Skeletal muscle tissue (tissue), 4 donors: ENCODE measurements around the gene RNLS. TPM values are rescaled to one million over a fixed set of nuclear protein-coding genes. Genes with fewer than 3 reads are reported as not detected.

Experiments
- H3K27ac ChIP-seq: one replicate; pipeline ENCODE4 v1.7.0; 2013; ENCODE audit warnings: mild to moderate bottlenecking, low read depth, low read length, inconsistent platforms
- H3K27me3 ChIP-seq, 3 donors: one replicate each; pipeline ENCODE4 v1.7.0; 2013; ENCODE audit warnings: low read length in 3 of 3; ENCODE audit not compliant: control insufficient read depth in 3 of 3, insufficient read depth in 3 of 3
- H3K36me3 ChIP-seq, 3 donors: one replicate each; pipeline ENCODE4 v1.7.0; 2013; ENCODE audit warnings: low read length in 3 of 3; ENCODE audit not compliant: control insufficient read depth in 3 of 3, insufficient read depth in 3 of 3
- H3K4me1 ChIP-seq, 3 donors: one replicate each; pipeline ENCODE4 v1.7.0; 2013; ENCODE audit warnings: low read length in 3 of 3, mild to moderate bottlenecking in 3 of 3; ENCODE audit not compliant: control insufficient read depth in 3 of 3, insufficient read depth in 3 of 3
- H3K4me3 ChIP-seq, 3 donors: one replicate each; pipeline ENCODE4 v1.7.0; 2013; ENCODE audit warnings: low read length in 3 of 3
- H3K9ac ChIP-seq, 3 donors: one replicate each; pipeline ENCODE4 v1.7.0; 2013; ENCODE audit warnings: low read length in 3 of 3, mild to moderate bottlenecking in 3 of 3, moderate library complexity in 2 of 3, low read depth in 1 of 3
- H3K9me3 ChIP-seq, 3 donors: one replicate each; pipeline ENCODE4 v1.7.0; 2013; ENCODE audit warnings: low read length in 3 of 3; ENCODE audit not compliant: control insufficient read depth in 3 of 3
- total RNA-seq: library from RNA; depleted of rRNA; stranded (reverse); fragments of >200 nt; gene quantifications from one replicate; pipeline ENCODE4 v1.2.3, GENCODE V29; 2014
- donor health status: Osteomylitis.

Gene RNLS
- total RNA-seq, 1 donor from 2014 or later = 4.7 TPM

GRCh38 chr10:88467835-88468485 is 115.2 kb downstream of the RNLS start:
- Histone ChIP-seq H3K36me3 (no peaks in the 10 kb centered on the region), H3K27me3 (no peaks in the 10 kb centered on the region), H3K4me1 (peaks cover 9 to 13% (median 12%) of the 10 kb centered on the region in 3 donors), H3K9me3 (no peaks in the 10 kb centered on the region), H3K27ac (no peak overlapping the region), H3K9ac (no peak overlapping the region), H3K4me3 (peak overlapping the region in 1 of 3 donors; percentile 10)

- H3K27me3 ChIP-seq = no peaks in the 10 kb centered on the region
- H3K27ac ChIP-seq = no peak overlapping the region
- no peaks in the 10 kb centered on the region for H3K36me3 ChIP-seq
- no peak overlapping the region for H3K9ac ChIP-seq
- no peaks in the 10 kb centered on the region for H3K9me3 ChIP-seq
- H3K4me1 ChIP-seq = peaks cover 9 to 13% (median 12%) of the 10 kb centered on the region in 3 donors
- H3K4me3 ChIP-seq = no peak overlapping the region
Observed at GRCh38 chr10:88466786-88467185, 116.3 kb downstream of the RNLS start.

- H3K27me3 ChIP-seq = no peaks in the 10 kb centered on the region
- no peak overlapping the region for H3K4me3 ChIP-seq
- H3K27ac ChIP-seq = no peak overlapping the region
Observed at GRCh38 chr10:88465765-88466164, 117.4 kb downstream of the RNLS start.

GRCh38 chr10:88463811-88464210 is 119.3 kb downstream of the RNLS start:
- H3K9ac ChIP-seq = no peak overlapping the region
- no peak overlapping the region for H3K27ac ChIP-seq
- no peaks in the 10 kb centered on the region for H3K27me3 ChIP-seq
- H3K36me3 ChIP-seq = no peaks in the 10 kb centered on the region
- H3K4me3 ChIP-seq = no peak overlapping the region
- peaks cover 12 to 24% (median 15%) of the 10 kb centered on the region in 3 donors for H3K4me1 ChIP-seq
- no peaks in the 10 kb centered on the region for H3K9me3 ChIP-seq

More at GRCh38 chr10:88465765-88466164, 117.4 kb downstream of the RNLS start:
- H3K36me3 ChIP-seq = no peaks in the 10 kb centered on the region
- H3K4me1 ChIP-seq = peaks cover 12 to 15% (median 13%) of the 10 kb centered on the region in 3 donors
- no peaks in the 10 kb centered on the region for H3K9me3 ChIP-seq
- no peak overlapping the region for H3K9ac ChIP-seq

- Histone ChIP-seq H3K36me3 (no peaks in the 10 kb centered on the region), H3K27ac (no peak overlapping the region), H3K27me3 (no peaks in the 10 kb centered on the region), H3K4me1 (peaks cover 9 to 26% (median 10%) of the 10 kb centered on the region in 3 donors), H3K4me3 (no peak overlapping the region), H3K9me3 (no peaks in the 10 kb centered on the region), H3K9ac (no peak overlapping the region)
Observed at GRCh38 chr10:88461426-88461825, 121.7 kb downstream of the RNLS start.

GRCh38 chr10:88459530-88459929 is 123.6 kb downstream of the RNLS start:
- Histone ChIP-seq H3K36me3 (no peaks in the 10 kb centered on the region), H3K4me1 (peaks cover 9 to 26% (median 10%) of the 10 kb centered on the region in 3 donors), H3K9me3 (no peaks in the 10 kb centered on the region), H3K9ac (no peak overlapping the region), H3K4me3 (no peak overlapping the region), H3K27ac (no peak overlapping the region), H3K27me3 (no peaks in the 10 kb centered on the region)

- Histone ChIP-seq H3K27ac (no peak overlapping the region), H3K4me3 (no peak overlapping the region), H3K4me1 (peaks cover 9 to 26% (median 10%) of the 10 kb centered on the region in 3 donors), H3K36me3 (no peaks in the 10 kb centered on the region), H3K9ac (no peak overlapping the region), H3K27me3 (no peaks in the 10 kb centered on the region), H3K9me3 (no peaks in the 10 kb centered on the region)
Observed at GRCh38 chr10:88458209-88458608, 124.9 kb downstream of the RNLS start.

GRCh38 chr10:88457660-88458059 is 125.5 kb downstream of the RNLS start:
- Histone ChIP-seq H3K27ac (no peak overlapping the region), H3K4me3 (no peak overlapping the region), H3K36me3 (no peaks in the 10 kb centered on the region), H3K9me3 (no peaks in the 10 kb centered on the region), H3K9ac (no peak overlapping the region), H3K27me3 (no peaks in the 10 kb centered on the region), H3K4me1 (peaks cover 9 to 26% (median 10%) of the 10 kb centered on the region in 3 donors)

GRCh38 chr10:88456730-88457129 is 126.4 kb downstream of the RNLS start:
- Histone ChIP-seq H3K27me3 (no peaks in the 10 kb centered on the region), H3K27ac (no peak overlapping the region), H3K9me3 (no peaks in the 10 kb centered on the region), H3K4me3 (no peak overlapping the region), H3K4me1 (peaks cover 9 to 26% (median 10%) of the 10 kb centered on the region in 3 donors), H3K36me3 (no peaks in the 10 kb centered on the region), H3K9ac (no peak overlapping the region)

- Histone ChIP-seq H3K27ac (no peak overlapping the region), H3K36me3 (no peaks in the 10 kb centered on the region), H3K4me1 (peaks cover 7 to 25% (median 10%) of the 10 kb centered on the region in 3 donors), H3K9me3 (no peaks in the 10 kb centered on the region), H3K27me3 (no peaks in the 10 kb centered on the region), H3K4me3 (no peak overlapping the region), H3K9ac (no peak overlapping the region)
Observed at GRCh38 chr10:88455831-88456230, 127.3 kb downstream of the RNLS start.
